CD4-positive, alpha-beta T cell (primary cell): ENCODE results near the gene DNAJC5G. TPM values are rescaled to one million over a fixed set of nuclear protein-coding genes. Genes with fewer than 3 reads are reported as not detected.
A peak's percentile ranks its signal among the peaks of the same experiment; 100 is the strongest.

ENCODE experiments used
- ATAC-seq: fragments of 200-7000 bp; cut with Tn5 transposase; one replicate; pipeline ENCODE4 v1.10.0; 2022; ENCODE audit warnings: mild to moderate bottlenecking; ENCODE audit not compliant: poor library complexity
- CTCF ChIA-PET: fragments of 350-600 bp; sonication (Branson Sonifier 250); formaldehyde crosslinking; loops from one replicate; lab custom pipeline; 2021; ENCODE audit warnings: antibody characterized with exemption, inconsistent platforms; lab: Charles Lee
- POLR2A ChIA-PET: fragments of 350-600 bp; sonication (Branson Sonifier 250); formaldehyde crosslinking; loops from one replicate; lab custom pipeline; 2021; ENCODE audit warnings: antibody characterized with exemption, inconsistent platforms; lab: Charles Lee
- DNase-seq, 14 experiments: peaks; one replicate each; pipeline ENCODE4 v3.0.0-alpha.2; 2013 to 2020; ENCODE audit warnings: mixed read lengths in 2 of 14
- H3K27ac ChIP-seq, 2 donors: one replicate each; pipeline versions ENCODE4 v1.5.1 to v1.7.0; 2013; ENCODE audit warnings: low read length in 2 of 2, low read depth in 1 of 2, mild to moderate bottlenecking in 1 of 2
- H3K27me3 ChIP-seq, 2 experiments: 1 replicate in 1 of 2; 2 replicates in 1 of 2; pipeline versions ENCODE4 v1.6.1 to v1.7.0; 2013; ENCODE audit warnings: low read length in 2 of 2, control low read depth in 1 of 2, mild to moderate bottlenecking in 1 of 2, moderate library complexity in 1 of 2; ENCODE audit not compliant: insufficient read depth in 2 of 2, control insufficient read depth in 1 of 2
- H3K36me3 ChIP-seq: one replicate; pipeline ENCODE4 v1.6.1; 2013; ENCODE audit warnings: low read length, control low read depth; ENCODE audit not compliant: insufficient read depth
- H3K4me1 ChIP-seq: one replicate; pipeline ENCODE4 v1.6.1; 2013; ENCODE audit warnings: low read length, control low read depth; ENCODE audit not compliant: insufficient read depth
- H3K4me3 ChIP-seq: one replicate; pipeline ENCODE4 v1.5.1; 2013; ENCODE audit warnings: mild to moderate bottlenecking, low read length, moderate library complexity
- H3K9me3 ChIP-seq, 2 experiments: 1 replicate in 1 of 2; 2 replicates in 1 of 2; pipeline versions ENCODE4 v1.6.1 to v1.7.0; 2013; ENCODE audit warnings: low read length in 2 of 2, mild to moderate bottlenecking in 2 of 2, control low read depth in 1 of 2, moderate library complexity in 1 of 2; ENCODE audit not compliant: control insufficient read depth in 1 of 2, insufficient read depth in 1 of 2
- H3K27ac Mint-ChIP-seq: one replicate; pipeline ENCODE4 v1.8.0; 2020; ENCODE audit warnings: mixed read lengths
- H3K27me3 Mint-ChIP-seq: one replicate; pipeline ENCODE4 v1.8.0; 2021; ENCODE audit warnings: mixed read lengths
- H3K36me3 Mint-ChIP-seq: one replicate; pipeline ENCODE4 v1.8.0; 2021; ENCODE audit warnings: low read depth, mixed read lengths
- H3K4me1 Mint-ChIP-seq: one replicate; pipeline ENCODE4 v1.8.0; 2021; ENCODE audit warnings: low read depth, mixed read lengths
- H3K4me3 Mint-ChIP-seq: one replicate; pipeline ENCODE4 v1.8.0; 2020; ENCODE audit warnings: mild to moderate bottlenecking, mixed read lengths
- H3K9me3 Mint-ChIP-seq: one replicate; pipeline ENCODE4 v1.8.0; 2020; ENCODE audit warnings: mixed read lengths
- intact Hi-C, 2 experiments: fragments of 100-400 bp; cut with DNase I in 1 of 2; cut with micrococcal nuclease in 1 of 2; formaldehyde crosslinking; loops; one replicate each; pipeline versions ENCODE4 v1.15.1 to v1.9.0; 2023 to 2025; cut with DNase I, micrococcal nuclease
- total RNA-seq, 174 experiments: library from RNA in 2 of 174; stranded (reverse) in 2 of 174; gene quantifications; one replicate each; pipeline ENCODE4 v1.2.3 and lab custom pipeline; 2021 to 2026
- TF ChIP-seq, protein P1 (sequence below): fragments of 200-600 bp; IDR thresholded peaks from one replicate; pipeline ENCODE4 v1.8.0; 2022; ENCODE audit warnings: antibody characterized with exemption, mild to moderate bottlenecking

DNAJC5G gene
- total RNA-seq, 2 experiments from 2014 or later: not detected

DNA sequence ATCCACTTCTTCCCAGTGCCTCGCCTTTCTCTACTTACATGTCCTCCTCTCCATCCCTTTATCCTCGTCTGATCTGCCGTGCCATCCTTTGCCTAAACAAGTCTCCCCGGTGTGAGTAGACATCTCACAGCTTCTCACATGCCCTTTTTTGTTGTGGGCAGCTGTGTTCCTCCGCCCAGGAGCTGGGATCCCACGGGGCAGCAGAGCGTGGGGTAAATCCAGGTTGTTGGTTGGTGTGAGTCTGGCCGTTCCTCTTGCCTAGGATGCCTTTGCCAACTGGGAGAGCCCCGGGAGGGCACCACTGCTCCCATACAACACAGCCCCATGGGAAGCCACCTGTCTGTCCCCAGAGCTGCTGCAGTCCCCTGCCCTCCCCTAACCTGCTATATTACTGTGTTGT lies 34.8 kb upstream of the DNAJC5G start:
- ChIA-PET POLR2A (no interaction called here), CTCF (no interaction called here)
- Histone ChIP-seq H3K27ac (no peak overlapping the region), H3K4me3 (no peak overlapping the region), H3K27me3 (no peaks in the 10 kb centered on the region), H3K9me3 (no peaks in the 10 kb centered on the region), H3K4me1 (peaks cover 10% of the 10 kb centered on the region), H3K36me3 (peaks cover 78% of the 10 kb centered on the region)
- intact Hi-C loops: no loop called here
- H3K9me3 Mint-ChIP-seq: no peaks in the 10 kb centered on the region
- TF ChIP-seq, protein P1, sequence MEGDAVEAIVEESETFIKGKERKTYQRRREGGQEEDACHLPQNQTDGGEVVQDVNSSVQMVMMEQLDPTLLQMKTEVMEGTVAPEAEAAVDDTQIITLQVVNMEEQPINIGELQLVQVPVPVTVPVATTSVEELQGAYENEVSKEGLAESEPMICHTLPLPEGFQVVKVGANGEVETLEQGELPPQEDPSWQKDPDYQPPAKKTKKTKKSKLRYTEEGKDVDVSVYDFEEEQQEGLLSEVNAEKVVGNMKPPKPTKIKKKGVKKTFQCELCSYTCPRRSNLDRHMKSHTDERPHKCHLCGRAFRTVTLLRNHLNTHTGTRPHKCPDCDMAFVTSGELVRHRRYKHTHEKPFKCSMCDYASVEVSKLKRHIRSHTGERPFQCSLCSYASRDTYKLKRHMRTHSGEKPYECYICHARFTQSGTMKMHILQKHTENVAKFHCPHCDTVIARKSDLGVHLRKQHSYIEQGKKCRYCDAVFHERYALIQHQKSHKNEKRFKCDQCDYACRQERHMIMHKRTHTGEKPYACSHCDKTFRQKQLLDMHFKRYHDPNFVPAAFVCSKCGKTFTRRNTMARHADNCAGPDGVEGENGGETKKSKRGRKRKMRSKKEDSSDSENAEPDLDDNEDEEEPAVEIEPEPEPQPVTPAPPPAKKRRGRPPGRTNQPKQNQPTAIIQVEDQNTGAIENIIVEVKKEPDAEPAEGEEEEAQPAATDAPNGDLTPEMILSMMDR: no peak
- DNase-seq (no peak), ATAC-seq (no peak)
- H3K27me3 Mint-ChIP-seq: no peaks in the 10 kb centered on the region
- no peak overlapping the region for H3K27ac Mint-ChIP-seq
- H3K4me1 Mint-ChIP-seq: peaks cover 4% of the 10 kb centered on the region
- no peak overlapping the region for H3K4me3 Mint-ChIP-seq
- peaks cover 84% of the 10 kb centered on the region for H3K36me3 Mint-ChIP-seq

DNA sequence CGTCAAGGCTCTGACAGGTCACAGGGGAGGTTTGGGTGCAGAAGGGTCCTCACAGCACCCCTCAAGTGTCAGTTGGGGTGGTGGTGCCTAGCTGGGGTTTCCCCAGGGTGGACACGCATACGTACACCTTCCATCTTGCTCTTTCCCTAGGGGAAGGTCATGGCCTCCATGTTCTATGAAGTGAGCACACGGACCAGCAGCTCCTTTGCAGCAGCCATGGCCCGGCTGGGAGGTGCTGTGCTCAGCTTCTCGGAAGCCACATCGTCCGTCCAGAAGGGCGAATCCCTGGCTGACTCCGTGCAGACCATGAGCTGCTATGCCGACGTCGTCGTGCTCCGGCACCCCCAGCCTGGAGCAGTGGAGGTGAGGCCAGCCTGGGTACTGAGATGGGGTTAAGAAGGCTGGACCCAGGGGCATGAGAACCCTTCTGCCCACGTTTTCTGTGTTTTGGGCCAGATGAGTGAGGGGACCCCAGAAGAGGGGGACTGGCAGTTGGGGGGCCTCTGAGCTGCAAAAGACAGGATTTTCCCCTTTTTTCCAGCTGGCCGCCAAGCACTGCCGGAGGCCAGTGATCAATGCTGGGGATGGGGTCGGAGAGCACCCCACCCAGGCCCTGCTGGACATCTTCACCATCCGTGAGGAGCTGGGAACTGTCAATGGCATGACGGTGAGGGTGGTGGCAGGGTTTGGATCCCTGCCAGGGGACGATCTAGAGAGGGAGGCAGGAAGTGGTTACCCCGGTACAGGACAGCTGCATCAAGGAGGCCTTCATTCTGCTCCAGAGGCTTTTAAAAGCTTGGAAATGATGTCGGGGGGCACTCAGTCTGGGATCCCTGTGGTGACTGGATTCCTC lies 33.2 kb upstream of the DNAJC5G start:
- Mint-ChIP-seq H3K4me3 (no peak overlapping the region), H3K4me1 (peaks cover 4% of the 10 kb centered on the region), H3K36me3 (peaks cover 72% of the 10 kb centered on the region), H3K27ac (no peak overlapping the region), H3K9me3 (no peaks in the 10 kb centered on the region), H3K27me3 (no peaks in the 10 kb centered on the region)
- H3K27me3 ChIP-seq: no peaks in the 10 kb centered on the region
- TF ChIP-seq, protein P1: no peak
- ChIA-PET CTCF (no interaction called here), POLR2A (no interaction called here)
- DNase-seq (peak in 2 of 14 experiments; percentile 10 to 15), ATAC-seq (no peak)
- H3K27ac ChIP-seq: no peak overlapping the region
- H3K36me3 ChIP-seq: peaks cover 64% of the 10 kb centered on the region
- H3K4me3 ChIP-seq: no peak overlapping the region
- H3K9me3 ChIP-seq: no peaks in the 10 kb centered on the region
- intact Hi-C loops: no loop called here
- peaks cover 10% of the 10 kb centered on the region for H3K4me1 ChIP-seq

DNA sequence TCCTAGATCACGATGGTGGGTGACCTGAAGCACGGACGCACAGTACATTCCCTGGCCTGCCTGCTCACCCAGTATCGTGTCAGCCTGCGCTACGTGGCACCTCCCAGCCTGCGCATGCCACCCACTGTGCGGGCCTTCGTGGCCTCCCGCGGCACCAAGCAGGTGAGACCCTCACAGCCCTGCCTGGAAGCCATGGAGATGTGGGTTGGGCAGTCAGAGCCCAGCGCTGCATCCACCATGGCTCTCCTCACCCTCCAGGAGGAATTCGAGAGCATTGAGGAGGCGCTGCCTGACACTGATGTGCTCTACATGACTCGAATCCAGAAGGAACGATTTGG lies 32.6 kb upstream of the DNAJC5G start:
- Mint-ChIP-seq H3K27ac (no peak overlapping the region), H3K27me3 (peaks cover under 1% of the 10 kb centered on the region), H3K4me3 (no peak overlapping the region), H3K4me1 (peaks cover 4% of the 10 kb centered on the region), H3K36me3 (peaks cover 66% of the 10 kb centered on the region), H3K9me3 (no peaks in the 10 kb centered on the region)
- CTCF ChIA-PET: no interaction called here
- Histone ChIP-seq H3K4me3 (no peak overlapping the region), H3K36me3 (peaks cover 59% of the 10 kb centered on the region), H3K9me3 (no peaks in the 10 kb centered on the region), H3K27me3 (no peaks in the 10 kb centered on the region), H3K4me1 (peaks cover 10% of the 10 kb centered on the region), H3K27ac (no peak overlapping the region)
- DNase-seq (no peak), ATAC-seq (no peak)
- intact Hi-C loops: no loop called here
- TF ChIP-seq, protein P1: no peak
- POLR2A ChIA-PET: no interaction called here
